COR-L47 (cell line): ENCODE measurements around the gene KLHL29.

Experiments used
- DNase-seq: peaks from one replicate; lab custom pipeline; 2025; lab: John Stamatoyannopoulos, UW

The KLHL29 gene

DNA sequence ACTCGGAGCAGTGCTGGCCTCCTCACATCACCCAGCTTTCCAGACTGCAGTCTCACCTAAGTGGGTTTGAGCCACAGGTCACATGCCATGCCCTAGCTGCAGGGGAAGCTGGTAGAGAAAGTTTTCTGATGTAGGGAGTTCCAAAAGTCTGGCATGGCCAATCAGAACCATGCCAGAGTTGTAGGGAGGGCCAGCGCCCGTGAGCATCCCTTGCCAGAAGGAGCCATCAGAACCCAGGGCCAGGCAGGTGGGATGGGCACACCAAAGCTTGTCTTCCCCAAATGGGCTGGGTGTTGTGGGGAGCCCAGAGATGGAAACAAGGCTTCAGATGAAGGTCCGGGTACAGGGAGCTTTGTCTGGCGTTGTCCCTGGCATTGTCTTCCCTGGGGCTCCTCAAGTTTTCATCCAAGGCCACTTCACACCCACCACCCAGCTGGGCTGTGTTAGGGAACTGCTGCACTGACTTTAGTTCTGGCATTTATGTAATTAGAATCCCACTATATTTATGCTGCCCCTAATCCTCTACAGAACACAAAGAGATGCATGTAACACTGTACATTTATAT lies 247.9 kb downstream of the KLHL29 start:
- DNase-seq, result no peak

DNA sequence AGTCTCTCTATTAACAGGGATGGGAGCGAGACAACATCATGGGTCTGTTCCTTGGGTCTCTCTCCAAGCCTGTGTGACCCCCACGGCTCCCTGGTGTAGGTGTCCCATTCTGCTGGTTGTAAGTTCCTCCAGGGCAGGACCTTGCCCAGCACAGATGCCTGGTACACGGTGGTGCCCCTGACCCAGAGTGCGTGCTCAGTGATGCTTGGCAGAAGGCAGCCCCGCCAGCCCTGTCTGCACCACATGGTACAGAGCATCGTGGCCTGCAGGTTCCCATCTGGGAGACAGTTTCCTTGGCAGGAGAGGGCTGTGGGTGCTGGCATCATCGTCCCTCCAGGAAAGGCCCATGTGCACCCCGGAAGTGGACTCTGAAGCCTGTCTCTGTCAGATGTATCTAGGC lies 249.0 kb downstream of the KLHL29 start:
- DNase-seq, result no peak

- DNase-seq, result no peak
Observed at GRCh38 chr2:23635442-23636340, 250.7 kb downstream of the KLHL29 start.

GRCh38 chr2:23636426-23636825 lies 251.4 kb downstream of the KLHL29 start:
- DNase-seq, result no peak

DNA sequence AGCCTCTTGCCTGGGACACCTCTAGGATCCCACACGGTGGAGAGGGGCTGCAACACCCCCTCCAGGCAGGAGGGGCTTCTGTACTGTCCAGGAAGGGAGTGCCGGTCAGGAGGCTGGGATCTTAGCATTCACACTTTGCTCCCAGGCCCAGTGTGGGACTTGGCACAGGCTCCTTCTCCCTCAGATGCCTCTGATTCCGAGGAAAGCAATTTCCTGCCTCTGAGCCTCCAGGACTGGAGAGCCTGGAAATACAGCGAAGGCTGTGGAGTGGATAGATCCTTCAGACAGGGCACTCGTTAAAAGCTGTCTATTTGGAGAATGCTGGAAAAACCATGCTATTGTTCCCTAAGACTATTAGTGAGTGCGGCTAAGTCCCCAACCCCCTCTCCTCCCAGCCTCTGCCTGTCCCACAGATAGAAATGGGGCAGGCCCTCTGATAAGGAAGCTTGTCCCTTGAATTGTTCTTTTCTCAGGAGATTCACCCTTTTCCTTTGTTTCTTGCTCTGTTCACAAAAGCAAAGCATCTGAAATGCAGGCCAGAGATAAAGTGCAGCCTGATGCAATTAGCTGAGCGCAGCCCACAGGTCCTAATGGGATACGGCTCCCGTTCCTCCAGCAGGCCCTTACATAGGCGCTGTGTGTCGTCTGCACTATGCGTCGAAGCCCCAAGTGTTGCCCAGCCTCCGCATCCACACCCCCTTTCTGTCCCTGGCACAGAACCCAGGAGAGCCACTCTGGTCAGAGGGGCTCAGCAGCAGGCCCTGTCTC lies 252.2 kb downstream of the KLHL29 start:
- DNase-seq, result no peak

DNA sequence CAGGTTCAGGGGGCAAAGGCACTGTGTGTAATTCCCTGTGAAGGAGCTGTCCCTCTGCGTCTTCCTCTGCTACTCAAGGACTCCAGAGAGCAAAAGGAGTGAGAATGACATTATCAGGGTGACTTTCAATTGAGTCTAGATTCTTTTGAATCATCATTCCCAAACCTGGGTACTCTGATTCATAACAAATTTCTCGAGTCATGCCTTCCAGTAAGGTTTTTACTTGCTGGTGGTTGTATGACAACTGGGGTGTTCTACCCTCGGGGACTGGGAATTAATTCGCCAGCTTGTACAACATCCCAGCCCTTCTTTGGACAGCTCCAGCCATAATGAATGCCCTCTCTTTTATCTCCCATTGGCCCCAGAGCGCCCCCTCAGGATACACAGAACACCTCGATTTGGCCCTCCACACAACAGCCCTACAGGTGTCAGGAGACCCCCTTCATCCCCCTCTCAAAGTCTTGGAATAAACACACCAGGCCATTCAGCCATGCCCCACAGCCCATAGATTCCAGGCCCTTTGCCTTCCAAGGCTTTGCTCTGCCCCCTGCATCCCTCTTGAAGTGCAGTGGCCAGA lies 254.5 kb downstream of the KLHL29 start:
- DNase-seq, result no peak

DNA sequence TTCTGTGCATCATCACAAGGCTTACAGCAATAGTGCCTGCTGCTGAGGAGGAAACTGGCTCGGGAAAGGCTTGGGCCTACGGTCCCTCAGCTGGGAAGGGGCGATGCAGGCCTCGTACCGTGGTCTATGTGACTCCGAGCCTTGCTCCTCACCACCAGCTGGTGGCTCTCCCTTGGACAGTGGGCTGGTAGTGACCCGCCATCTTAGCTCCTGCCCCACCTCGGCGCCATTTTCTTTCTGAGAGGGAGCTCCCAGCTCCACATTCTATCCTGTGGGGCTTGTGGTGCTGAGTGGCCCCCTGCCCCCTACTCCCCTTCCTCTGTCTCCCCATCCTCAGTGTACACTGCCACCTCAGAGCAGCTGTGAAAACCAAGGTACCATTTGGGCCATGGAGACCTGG lies 255.7 kb downstream of the KLHL29 start:
- no peak for DNase-seq

- no peak for DNase-seq
Observed at GRCh38 chr2:23642516-23642915, 257.5 kb downstream of the KLHL29 start.

DNA sequence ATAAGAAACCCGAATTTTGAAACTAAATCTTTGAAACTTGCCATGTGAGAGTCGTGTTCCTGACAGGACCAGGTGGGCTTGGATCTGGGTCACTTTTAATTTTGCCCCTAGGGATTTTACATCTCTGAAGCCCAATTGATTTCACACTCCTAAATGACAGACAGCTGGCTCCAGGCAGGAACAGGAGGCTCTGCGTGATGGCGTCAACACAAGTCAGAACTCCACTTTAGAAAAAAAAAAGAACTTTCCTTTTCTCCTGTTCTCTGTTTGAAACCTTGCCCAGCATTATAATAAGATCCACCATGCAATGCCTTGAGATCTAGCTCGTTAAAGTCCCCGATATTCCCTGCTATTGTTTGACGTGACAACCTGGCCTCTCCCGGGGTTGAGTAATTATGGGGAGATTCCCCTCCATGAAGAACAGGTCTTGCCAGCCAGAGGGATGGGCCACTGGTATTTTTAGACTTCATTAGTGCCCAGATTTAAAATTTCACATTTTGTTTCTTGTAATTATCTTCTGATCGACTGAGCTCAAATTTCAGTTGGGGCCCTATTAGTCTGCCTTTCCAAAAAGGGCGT lies 260.3 kb downstream of the KLHL29 start:
- DNase-seq, result no peak

DNA sequence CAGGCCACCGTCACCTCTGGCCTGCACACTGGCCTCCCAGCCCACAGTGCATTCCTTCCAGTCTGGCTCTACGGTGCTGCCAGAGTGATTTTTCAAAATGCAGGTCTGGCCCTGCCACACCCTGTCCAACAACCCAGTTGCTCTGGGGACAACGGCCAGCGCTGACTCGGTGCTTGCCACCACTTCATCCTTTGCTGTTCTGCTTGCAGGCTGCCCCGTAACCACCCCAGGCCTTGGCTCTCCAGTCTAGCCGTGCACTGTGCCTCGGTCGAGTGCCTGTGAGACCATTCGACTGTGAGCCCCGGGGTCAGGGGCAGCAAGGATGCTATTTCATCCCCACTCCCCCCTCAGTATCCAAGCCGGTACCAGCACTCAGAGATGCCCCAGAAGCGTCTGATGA lies 262.6 kb downstream of the KLHL29 start:
- DNase-seq, result no peak

GRCh38 chr2:23649303-23649702 lies 264.3 kb downstream of the KLHL29 start:
- DNase-seq, result no peak

- no peak for DNase-seq
Observed at GRCh38 chr2:23649819-23650218, 264.8 kb downstream of the KLHL29 start.

DNA sequence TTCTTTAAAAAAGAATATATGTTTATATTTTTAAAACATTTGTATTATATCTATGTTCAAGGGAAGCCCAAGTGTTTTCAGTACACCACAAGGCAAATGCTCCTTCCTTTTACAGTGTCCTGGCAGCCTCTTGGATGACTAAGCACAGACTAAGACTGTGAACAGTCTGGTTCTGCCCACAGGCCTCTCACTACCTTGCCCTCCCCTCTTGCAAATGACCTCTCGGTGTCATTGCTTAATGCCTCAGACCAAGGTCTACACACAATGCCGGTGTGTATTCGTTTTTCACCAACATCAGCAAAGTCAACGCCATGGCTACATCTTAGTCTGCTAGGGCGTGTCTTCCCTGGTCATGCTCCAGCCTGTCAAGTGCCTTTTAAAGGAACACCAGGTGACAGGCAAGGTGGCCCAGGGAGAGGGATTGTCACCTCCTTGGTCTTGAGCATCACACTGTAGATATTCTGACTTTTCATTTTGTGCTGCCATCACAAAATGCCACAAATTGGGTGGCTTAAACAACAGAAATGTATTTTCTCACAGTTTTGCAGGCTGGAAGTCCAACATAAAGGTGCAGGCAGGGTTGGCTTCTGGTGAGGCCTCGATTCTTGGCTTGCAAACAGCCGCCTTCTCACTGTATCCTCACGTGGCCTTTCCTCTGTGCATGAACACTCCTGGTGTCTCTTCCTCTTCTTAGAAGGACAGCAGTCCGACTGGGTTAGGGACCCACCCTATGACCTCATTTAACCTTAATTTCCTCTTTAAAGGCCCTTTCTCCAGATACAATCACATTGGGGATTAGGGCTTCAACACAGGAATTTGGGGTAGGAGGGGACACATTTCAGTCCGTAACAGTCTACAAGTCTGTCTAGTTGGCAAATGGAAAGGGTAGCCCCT lies 266.5 kb downstream of the KLHL29 start:
- DNase-seq, result no peak

DNA sequence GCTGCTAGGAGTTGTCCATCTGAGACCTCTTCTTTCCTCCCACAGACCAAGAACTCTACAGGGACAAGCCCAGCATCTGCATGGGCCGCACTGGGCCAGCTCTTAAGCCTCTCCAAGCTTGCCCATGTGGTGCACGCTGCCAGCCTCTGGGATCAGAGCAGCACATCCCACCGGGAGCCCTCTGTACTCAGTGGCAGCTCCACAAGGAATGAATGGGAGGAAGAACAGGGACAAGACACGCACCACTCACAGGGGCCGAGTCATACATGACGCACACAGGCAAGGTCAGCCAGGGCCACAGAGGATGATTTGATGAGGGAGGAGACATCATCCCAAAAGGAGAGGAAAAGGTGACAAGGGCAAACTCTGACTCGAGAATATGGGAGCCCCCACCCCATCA lies 268.3 kb downstream of the KLHL29 start:
- no peak for DNase-seq

- DNase-seq, result no peak
Observed at GRCh38 chr2:23654756-23655155, 269.8 kb downstream of the KLHL29 start.

DNA sequence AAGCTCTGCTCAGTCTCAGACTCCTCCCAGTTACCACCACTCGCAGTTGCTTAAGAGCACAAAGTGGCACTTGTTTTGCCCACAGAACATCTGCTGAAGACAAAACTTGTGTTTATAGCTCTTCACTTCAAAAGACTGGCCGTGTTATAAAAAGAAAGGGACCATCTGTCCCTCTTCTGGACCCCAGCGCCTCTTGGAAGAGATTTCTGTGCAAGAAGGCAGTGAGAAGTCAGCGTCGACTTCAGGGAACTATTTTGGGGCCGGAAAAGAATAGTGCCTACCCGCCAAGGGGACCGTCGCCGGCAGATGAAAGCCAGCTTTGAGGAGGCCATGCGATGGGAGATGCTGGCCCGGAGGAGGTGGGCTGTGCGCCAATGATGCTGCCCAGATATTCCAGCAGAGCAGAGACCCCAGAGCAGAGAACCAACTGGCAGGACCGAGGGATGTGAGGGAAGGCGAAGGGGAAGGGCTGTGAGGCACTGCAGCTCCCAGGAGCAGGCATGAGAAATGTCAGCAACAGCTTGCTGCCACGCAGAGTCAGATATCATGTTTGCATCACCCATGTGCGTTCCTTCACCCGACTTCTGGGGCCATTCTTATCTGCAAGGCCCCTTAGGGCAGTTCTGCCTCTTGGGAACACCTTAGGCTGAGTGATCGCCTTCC lies 271.1 kb downstream of the KLHL29 start:
- DNase-seq, result no peak

DNA sequence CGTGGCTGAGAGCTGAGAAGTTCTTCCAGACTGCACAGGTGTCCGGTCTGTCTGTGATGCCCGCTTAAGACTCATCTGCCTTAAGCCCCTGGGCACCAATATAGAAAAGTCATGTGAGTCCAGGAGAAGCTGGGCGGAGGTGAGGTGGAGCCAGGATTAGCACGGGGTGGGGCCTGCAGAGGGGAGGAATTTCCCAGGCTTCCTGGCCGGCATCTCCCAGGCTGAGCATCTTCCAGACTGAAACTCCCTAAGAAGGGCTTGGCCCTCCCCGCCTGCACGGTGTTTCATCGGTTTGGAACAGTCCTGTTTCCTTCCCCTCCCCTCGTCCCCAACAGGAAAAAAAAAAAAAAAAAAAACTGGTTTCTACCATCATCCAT lies 271.6 kb downstream of the KLHL29 start:
- no peak for DNase-seq

DNA sequence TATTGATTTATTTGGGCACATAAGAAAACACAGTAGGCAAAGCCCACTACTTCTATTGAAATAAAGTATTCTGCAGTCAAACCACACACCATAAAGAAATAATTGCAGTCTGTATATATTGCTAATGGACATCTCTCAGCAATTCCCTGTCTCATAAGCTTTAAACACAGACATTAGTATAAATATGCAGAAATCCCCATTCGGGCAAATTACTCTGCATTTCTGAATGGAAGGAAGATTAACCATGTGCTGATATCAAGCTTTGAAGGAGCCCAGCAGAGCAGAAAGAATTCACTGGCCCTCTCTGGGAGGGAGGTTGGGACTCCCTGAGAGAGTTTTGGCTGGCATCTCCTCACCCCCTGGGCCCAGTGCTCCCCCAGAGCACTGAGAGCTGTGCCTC lies 272.4 kb downstream of the KLHL29 start:
- no peak for DNase-seq

DNA sequence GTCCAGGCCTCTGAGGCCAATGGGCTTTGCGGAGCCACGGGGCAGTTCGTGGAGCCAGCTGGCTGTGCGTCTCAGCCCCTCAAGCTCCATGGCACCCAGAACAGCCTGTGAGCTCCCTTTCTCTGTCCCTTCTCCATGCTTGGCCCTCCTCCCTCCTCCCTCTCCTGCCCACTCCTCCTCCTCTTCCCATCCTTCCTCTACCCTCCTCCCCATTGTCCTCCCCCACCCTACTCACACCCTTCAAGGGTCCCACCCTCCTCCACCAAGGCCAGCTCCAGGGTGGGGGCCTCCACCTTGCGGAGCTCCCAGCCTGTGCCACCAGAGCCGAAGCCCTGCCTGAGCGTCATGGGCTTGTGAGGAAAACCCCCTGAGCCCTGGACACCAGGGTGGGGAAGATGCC lies 273.0 kb downstream of the KLHL29 start:
- no peak for DNase-seq

DNA sequence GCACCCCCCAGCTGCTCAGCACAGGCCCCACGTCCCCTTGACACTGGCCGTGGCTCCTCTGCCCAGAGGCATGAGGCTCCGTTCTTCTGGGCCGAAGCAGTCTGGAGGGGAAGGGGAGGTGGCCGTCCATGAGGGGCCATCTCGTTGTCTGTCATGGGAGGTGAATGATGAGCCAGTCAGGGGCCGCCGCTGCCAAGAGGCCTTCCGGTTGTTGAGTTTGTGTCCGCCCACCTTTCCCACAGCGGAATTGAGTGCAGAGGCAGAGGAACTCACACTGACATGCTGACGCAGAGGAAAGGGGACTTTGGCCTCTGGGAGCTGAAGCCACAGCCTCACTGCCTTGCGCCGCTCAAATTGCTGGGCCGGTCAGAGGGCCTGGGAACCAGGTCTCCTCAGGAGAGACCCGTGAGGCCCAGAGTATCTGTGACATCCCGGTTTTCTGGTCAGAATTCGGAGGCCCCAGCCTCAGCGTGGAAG lies 273.5 kb downstream of the KLHL29 start:
- no peak for DNase-seq

GRCh38 chr2:23659328-23659727 lies 274.3 kb downstream of the KLHL29 start:
- DNase-seq, result no peak
